Effector memory CD4-positive, alpha-beta T cell (primary cell): ENCODE measurements around the gene LRRTM3.

Experiments used
- DNase-seq, 3 donors: peaks; one replicate each; pipeline ENCODE4 v3.0.0-alpha.2; 2020
- H3K27ac ChIP-seq: 2 replicates; pipeline ENCODE4 v1.7.0; 2013; ENCODE audit warnings: mild to moderate bottlenecking, low read length, moderate library complexity; ENCODE audit not compliant: insufficient read depth, poor library complexity, severe bottlenecking
- H3K27me3 ChIP-seq: replicated peaks from 2 replicates; pipeline ENCODE4 v1.7.0; 2013; ENCODE audit warnings: mild to moderate bottlenecking, low read length; ENCODE audit not compliant: insufficient read depth, control insufficient read depth, poor library complexity, severe bottlenecking
- H3K36me3 ChIP-seq: 2 replicates; pipeline ENCODE4 v1.7.0; 2013; ENCODE audit warnings: mild to moderate bottlenecking, low read length, moderate library complexity; ENCODE audit not compliant: control insufficient read depth, insufficient read depth
- H3K4me1 ChIP-seq: 2 replicates; pipeline ENCODE4 v1.7.0; 2013; ENCODE audit warnings: low read length, mild to moderate bottlenecking; ENCODE audit not compliant: control insufficient read depth, insufficient read depth, poor library complexity, severe bottlenecking
- H3K4me3 ChIP-seq: 2 replicates; pipeline ENCODE4 v1.7.0; 2013; ENCODE audit warnings: low read length, low read depth, mild to moderate bottlenecking; ENCODE audit not compliant: insufficient read depth, poor library complexity, severe bottlenecking
- H3K9me3 ChIP-seq: 2 replicates; pipeline ENCODE4 v1.7.0; 2013; ENCODE audit warnings: mild to moderate bottlenecking, low read length, moderate library complexity; ENCODE audit not compliant: control insufficient read depth

The LRRTM3 gene

DNA sequence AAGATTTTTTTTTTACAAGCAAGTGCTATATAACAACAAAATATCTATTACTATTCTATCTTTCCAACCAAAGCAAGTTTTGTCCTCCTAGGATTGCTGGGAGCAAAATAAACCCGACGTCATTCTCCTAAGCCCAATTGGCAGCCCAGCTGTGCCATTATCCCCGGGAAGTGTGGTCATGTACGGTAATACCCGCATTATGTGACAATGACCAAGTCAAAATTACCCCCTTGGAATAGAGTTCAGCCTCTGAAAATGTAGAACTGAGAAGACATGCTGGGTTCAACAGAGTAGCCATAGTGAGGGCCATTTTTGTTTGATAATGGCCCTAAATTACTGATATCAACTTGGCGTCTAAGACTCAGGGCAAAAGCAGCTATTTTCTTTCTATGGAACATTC lies 215.5 kb downstream of the LRRTM3 start:
- Histone ChIP-seq H3K36me3 (no peaks in the 10 kb centered on the region), H3K9me3 (no peaks in the 10 kb centered on the region), H3K27ac (no peak overlapping the region), H3K27me3 (no peaks in the 10 kb centered on the region), H3K4me3 (no peak overlapping the region), H3K4me1 (no peaks in the 10 kb centered on the region)
- DNase-seq, result no peak

DNA sequence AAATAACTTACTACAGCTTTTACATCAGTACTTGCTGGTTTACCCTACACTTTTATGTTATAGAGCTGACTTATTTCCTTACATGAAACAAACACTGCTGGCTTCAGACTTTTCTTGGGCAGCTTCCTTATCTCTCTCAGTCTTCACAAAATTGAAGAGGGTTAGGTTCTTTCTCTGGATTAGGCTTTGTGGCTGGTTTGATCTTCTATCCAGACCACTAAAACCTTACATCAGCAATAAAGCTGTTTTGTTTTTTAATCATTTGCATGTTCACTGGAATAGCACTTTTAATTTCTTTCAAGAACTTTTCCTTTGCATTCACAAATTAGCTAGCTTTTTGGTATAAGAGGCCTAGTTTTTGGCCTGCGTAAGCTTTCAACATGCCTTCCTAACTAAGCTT lies 218.7 kb downstream of the LRRTM3 start:
- no peaks in the 10 kb centered on the region for H3K36me3 ChIP-seq
- no peak overlapping the region for H3K27ac ChIP-seq
- no peaks in the 10 kb centered on the region for H3K4me1 ChIP-seq
- DNase-seq, result no peak
- no peak overlapping the region for H3K4me3 ChIP-seq
- H3K27me3 ChIP-seq, result no peaks in the 10 kb centered on the region
- H3K9me3 ChIP-seq, result no peaks in the 10 kb centered on the region
